Measurements from ENCODE around the gene DCP1B. TPM values are rescaled to one million over a fixed set of nuclear protein-coding genes. Genes with fewer than 3 reads are reported as not detected.

DCP1B gene
- total and polyA plus RNA-seq, 2 experiments from 2014 or later, result 27.8 to 27.9 TPM

DNA sequence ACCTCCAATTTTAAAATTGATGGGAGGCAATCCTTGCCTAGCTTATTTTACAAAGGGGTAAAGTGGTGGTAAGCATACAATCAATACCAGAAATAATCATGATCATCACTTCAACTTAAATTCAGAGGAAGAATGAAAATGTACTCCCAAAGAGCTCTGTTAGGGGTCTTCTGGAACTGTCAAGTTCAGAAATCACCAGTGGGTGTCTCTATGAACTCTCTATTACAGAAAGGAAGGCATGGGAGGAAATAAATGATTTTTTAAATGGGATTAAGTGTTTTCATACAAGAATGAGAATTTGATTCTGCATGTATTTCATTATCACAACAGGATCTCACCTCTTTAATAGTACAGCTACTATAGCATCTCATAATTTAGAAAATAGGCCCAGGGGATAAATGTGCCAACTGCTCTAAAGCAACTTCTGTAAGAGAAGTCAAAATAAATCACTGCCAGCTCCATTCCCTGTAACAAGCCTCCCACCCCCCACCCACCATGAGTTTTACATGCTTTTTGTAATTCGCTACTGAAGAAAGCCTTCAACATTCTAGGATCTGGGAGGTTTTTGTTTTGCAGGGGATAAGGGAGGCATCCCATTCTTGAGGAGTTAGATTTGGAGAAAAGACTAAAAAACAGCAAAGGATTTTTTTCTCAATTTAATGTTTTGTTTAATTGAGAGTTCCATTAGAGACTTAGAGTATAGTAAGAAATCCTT is 9.7 kb downstream of the DCP1B start:
- H3K36me3 ChIP-seq, result peaks cover 21% of the 10 kb centered on the region
- DNase-seq (ENCODE audit: low read depth in 1 of 2, low spot score in 1 of 2), result no peak

DNA sequence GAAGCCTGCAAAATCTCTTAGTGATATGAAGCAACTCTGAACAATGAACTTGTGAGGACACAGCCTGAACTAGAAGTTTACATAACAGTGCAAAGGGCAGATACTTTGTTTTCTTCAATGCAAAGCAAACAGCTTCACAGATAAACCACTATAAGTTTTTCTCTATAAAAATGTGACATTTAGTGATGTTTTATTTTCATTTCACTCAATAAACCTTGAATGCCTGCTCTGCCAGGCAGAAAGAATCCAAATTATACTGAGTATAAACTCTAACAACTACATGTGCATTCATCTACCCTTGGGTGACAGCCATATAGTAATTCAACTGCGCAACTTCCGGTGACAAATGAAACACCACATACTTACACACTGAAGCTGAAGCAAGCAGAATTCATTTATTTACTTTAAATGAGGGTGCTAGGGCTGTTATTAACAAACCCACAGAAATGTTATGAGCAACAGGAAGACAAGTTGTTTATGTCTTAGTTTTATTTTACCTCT is 10.3 kb downstream of the DCP1B start:
- peaks cover 21% of the 10 kb centered on the region for H3K36me3 ChIP-seq
- DNase-seq (ENCODE audit: low read depth in 1 of 2, low spot score in 1 of 2), result peak in 1 of 2 donors; percentile 64
- H3K27ac ChIP-seq, result no peak overlapping the region
- no peak overlapping the region for H3K4me3 ChIP-seq
- no peaks in the 10 kb centered on the region for H3K9me3 ChIP-seq (ENCODE audit: low read depth)
- no peaks in the 10 kb centered on the region for H3K4me1 ChIP-seq (ENCODE audit: low read depth)
- TF ChIP-seq, protein P1, sequence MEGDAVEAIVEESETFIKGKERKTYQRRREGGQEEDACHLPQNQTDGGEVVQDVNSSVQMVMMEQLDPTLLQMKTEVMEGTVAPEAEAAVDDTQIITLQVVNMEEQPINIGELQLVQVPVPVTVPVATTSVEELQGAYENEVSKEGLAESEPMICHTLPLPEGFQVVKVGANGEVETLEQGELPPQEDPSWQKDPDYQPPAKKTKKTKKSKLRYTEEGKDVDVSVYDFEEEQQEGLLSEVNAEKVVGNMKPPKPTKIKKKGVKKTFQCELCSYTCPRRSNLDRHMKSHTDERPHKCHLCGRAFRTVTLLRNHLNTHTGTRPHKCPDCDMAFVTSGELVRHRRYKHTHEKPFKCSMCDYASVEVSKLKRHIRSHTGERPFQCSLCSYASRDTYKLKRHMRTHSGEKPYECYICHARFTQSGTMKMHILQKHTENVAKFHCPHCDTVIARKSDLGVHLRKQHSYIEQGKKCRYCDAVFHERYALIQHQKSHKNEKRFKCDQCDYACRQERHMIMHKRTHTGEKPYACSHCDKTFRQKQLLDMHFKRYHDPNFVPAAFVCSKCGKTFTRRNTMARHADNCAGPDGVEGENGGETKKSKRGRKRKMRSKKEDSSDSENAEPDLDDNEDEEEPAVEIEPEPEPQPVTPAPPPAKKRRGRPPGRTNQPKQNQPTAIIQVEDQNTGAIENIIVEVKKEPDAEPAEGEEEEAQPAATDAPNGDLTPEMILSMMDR (IDR thresholded peaks at IDR 0.05; ENCODE audit: low read depth, low read length), result no peak
- no peaks in the 10 kb centered on the region for H3K27me3 ChIP-seq

More for the DNA sequence above, 9.7 kb downstream of the DCP1B start:
- no peaks in the 10 kb centered on the region for H3K9me3 ChIP-seq (ENCODE audit: low read depth)
- no peak overlapping the region for H3K4me3 ChIP-seq
- no peaks in the 10 kb centered on the region for H3K27me3 ChIP-seq
- H3K4me1 ChIP-seq (ENCODE audit: low read depth), result no peaks in the 10 kb centered on the region
- H3K27ac ChIP-seq, result no peak overlapping the region
- TF ChIP-seq, protein P1 (IDR thresholded peaks at IDR 0.05; ENCODE audit: low read depth, low read length), result no peak

DNA sequence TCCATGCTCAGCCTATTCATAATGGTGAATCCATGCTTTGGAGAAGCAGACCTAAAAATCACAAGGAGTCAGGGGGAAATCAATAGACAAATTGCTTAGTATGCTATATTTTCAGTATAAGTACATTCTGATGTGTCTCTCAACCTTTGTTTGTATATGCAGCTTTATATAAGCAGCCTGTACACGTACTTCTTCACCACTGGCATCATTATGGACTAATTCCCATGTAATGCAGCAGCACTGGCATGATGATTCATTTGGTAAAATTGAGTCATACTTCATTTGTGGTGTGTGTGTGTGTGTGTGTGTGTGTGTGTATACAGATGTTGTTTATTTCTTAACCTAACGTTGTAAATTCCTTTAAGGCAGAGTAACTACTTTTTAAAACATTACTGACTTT is 10.9 kb downstream of the DCP1B start:
- TF ChIP-seq, protein P1 (IDR thresholded peaks at IDR 0.05; ENCODE audit: low read depth, low read length), result no peak
- no peaks in the 10 kb centered on the region for H3K27me3 ChIP-seq
- peak in 1 of 2 donors; percentile 86 for DNase-seq (ENCODE audit: low read depth in 1 of 2, low spot score in 1 of 2)
- no peaks in the 10 kb centered on the region for H3K9me3 ChIP-seq (ENCODE audit: low read depth)
- no peaks in the 10 kb centered on the region for H3K4me1 ChIP-seq (ENCODE audit: low read depth)
- H3K4me3 ChIP-seq, result no peak overlapping the region
- H3K36me3 ChIP-seq, result peaks cover 23% of the 10 kb centered on the region
- H3K27ac ChIP-seq, result no peak overlapping the region

DNA sequence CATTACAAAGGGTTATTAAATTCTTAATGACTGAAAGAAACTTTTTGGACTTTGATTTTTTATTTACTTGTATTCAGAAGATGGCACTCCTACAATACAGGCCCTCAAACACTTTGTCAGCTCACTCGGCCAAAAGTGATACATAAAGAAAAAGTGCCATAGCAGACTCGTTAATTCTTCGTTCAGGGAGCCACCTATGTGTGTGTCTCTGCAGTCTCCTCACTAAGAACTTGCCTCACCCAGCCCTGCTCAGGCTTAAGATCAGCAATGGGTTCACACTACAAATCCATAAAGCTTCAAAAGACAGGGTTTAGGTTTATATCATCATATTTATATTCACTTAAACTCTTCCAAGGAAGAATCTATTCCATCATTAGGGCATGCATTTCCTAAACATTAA is 11.5 kb downstream of the DCP1B start:
- H3K36me3 ChIP-seq, result peaks cover 26% of the 10 kb centered on the region
- TF ChIP-seq, protein P1 (IDR thresholded peaks at IDR 0.05; ENCODE audit: low read depth, low read length), result no peak
- H3K4me3 ChIP-seq, result no peak overlapping the region
- H3K27me3 ChIP-seq, result no peaks in the 10 kb centered on the region
- H3K27ac ChIP-seq, result no peak overlapping the region
- H3K9me3 ChIP-seq (ENCODE audit: low read depth), result no peaks in the 10 kb centered on the region
- DNase-seq (ENCODE audit: low read depth in 1 of 2, low spot score in 1 of 2), result peak in 1 of 2 donors; percentile 16
- H3K4me1 ChIP-seq (ENCODE audit: low read depth), result no peaks in the 10 kb centered on the region

- Histone ChIP-seq H3K9me3 (ENCODE audit: low read depth) (no peaks in the 10 kb centered on the region), H3K27me3 (no peaks in the 10 kb centered on the region), H3K36me3 (peaks cover 17% of the 10 kb centered on the region), H3K4me3 (no peak overlapping the region), H3K27ac (no peak overlapping the region), H3K4me1 (ENCODE audit: low read depth) (peaks cover 6% of the 10 kb centered on the region)
- DNase-seq (ENCODE audit: low read depth in 1 of 2, low spot score in 1 of 2), result no peak
- TF ChIP-seq, protein P1 (IDR thresholded peaks at IDR 0.05; ENCODE audit: low read depth, low read length), result no peak
Observed at GRCh38 chr12:1989111-1989510, 15.1 kb downstream of the DCP1B start.
